Stimulated activated CD8-positive, alpha-beta memory T cell treated with anti-CD3 and anti-CD28 coated beads, Interleukin-15, amount 100 ng/mL, for 24 hours (primary cell): ENCODE measurements around the gene BCAT1.
"Not testable (repeated sequence)": the region's sequence is repeated elsewhere in the genome, so short reads cannot be mapped to it uniquely, and the experiment has no call there.

Source experiments
- DNase-seq: peaks from one replicate; pipeline ENCODE4 v3.0.0-alpha.2; 2020; ENCODE audit warnings: low read depth

Gene BCAT1

GRCh38 chr12:24899503-24900075 is 49.3 kb downstream of the BCAT1 start:
- no peak for DNase-seq

- no peak for DNase-seq
Observed at GRCh38 chr12:24898606-24899005, 50.3 kb downstream of the BCAT1 start.

DNA sequence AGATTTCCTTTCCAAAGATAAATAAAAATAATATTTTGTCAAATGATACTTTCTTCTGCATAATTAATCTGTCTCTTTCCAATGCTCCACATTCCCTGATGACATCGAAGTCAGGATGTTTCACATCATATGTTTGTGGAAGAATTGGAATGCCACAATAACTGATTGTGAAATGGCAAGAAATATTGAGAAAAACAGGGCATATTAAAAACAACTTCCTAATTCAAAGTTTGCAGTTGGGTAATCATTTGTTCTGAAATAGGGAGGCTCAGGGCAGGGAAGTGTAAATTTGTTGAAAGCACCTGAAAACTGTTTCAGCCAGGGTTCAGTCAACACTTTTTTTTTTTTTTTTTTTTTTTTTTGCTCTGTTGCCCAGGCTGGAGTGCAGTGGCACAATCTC is 50.7 kb downstream of the BCAT1 start:
- no peak for DNase-seq

DNA sequence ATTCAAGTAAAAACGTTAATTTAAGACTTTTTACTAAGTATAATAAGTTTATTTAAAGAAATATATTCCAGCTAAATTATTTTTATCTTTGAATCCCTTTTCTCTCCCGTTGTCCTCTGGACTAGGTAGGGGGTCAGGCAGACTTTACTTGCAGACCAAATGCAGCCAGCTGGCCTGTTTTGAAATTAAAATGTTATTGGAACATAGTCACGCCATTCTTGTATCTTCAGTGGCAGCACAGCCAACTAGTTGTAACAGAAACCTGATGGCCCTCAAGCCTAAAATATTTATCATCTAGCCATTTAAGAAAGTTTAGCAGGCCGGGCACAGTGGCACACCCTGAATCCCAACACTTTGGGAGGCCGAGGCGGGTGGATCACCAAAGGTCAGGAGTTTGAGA is 52.7 kb downstream of the BCAT1 start:
- DNase-seq = no peak

DNA sequence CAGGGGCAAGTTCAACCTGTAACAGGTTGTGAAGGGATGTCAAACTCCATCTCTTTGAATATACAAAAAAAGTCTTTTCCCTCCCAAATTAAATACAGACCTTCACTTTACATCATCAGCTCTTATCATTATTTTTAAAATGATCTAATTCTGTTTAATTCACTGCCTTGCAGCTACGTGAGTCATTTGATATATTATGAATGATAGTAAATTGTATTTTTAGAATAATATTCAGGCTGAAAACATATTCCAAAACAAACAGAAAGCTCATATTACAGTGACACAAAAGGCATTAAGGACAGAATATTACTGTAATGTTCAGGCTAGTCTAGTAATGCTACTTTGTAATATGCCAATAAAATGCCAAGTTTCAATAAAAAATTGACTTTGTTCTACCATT is 53.3 kb downstream of the BCAT1 start:
- no peak for DNase-seq

GRCh38 chr12:24894879-24895278 is 54.0 kb downstream of the BCAT1 start:
- DNase-seq = no peak

GRCh38 chr12:24890048-24890803 is 58.7 kb downstream of the BCAT1 start:
- no peak for DNase-seq

DNA sequence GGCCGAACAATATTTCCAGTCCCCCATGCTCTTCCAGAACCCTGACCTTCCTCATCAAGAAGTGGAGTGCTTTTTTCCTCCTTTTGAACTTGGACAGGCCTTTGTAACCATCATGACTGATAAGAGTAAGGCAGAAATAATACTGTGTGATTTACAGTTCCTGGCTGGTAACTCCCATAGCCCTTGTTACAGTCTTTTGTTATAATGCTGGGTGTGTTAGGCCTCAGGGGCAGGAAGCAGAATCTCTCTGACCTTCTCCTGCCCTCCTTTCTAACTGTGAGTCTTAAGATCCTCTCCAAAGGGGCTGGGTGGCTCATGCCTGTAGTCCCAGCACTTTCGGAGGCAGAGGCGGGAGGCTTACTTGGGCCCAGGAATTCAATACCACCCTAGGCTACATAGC is 59.5 kb downstream of the BCAT1 start:
- DNase-seq = no peak

GRCh38 chr12:24888813-24889212 is 60.1 kb downstream of the BCAT1 start:
- no peak for DNase-seq

DNA sequence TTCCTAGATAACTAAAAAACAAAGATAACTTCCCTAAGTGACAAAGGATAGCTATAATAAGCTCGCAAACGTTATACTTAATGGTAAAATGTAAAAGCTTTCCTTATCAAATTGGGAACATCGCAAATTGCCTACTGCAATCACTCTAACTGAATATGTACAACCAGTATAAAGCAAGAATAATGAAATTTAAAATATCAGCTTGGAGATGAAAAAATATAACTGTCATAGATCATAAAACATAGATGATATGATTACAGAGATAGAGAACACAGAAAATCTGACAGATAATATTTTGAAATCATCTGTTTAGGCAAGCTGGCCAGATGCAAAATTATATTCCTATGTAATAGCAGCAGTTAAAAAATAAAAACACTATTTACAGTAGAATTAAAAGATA is 64.0 kb downstream of the BCAT1 start:
- no peak for DNase-seq

DNA sequence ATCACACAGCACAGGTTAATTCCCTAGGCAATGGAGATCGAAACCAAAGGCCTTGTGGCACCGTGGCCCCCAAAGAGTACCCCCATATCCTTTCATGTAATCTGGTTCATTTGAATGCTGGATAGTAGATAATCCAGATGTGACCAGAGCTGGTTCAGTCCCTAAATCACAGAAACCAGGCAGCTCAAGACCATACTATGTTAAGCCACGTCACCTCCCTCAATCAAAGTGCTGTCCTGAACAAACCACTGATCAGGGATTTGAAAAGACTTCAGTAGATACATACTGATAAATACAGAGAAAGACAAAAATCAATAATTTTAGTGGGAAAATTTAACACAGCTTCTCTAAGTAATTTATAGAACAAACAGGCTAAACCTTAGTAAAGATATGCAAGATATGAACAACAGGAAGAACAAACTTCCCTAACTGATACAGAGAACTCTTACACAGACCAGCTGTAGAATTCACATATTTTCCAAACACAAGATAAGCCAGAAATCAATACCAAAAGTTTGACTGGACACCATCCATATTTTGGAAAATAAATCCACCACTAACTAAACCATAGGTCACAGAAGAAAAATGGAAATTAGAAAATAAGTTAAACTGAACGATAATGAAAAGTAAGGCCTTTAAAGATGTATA is 67.1 kb downstream of the BCAT1 start:
- DNase-seq = no peak

DNA sequence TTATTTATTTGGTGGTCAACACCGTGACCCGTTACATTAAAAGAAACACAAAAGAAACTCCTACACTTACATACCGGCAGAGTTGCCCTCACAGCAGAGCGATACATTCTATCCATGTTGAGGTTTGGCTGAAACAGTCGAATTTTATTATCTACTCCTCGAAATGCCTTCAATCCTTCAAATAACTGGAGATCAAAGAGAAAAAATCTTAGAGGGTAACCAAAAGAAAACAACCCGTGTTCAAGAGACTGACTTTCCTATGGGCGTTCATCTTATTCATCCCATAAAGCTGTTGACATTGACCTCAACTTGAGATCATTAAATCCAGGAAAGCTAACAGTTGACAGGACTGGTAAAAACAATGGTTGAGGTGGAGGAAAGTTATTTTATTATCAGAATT is 67.7 kb downstream of the BCAT1 start:
- no peak for DNase-seq

DNA sequence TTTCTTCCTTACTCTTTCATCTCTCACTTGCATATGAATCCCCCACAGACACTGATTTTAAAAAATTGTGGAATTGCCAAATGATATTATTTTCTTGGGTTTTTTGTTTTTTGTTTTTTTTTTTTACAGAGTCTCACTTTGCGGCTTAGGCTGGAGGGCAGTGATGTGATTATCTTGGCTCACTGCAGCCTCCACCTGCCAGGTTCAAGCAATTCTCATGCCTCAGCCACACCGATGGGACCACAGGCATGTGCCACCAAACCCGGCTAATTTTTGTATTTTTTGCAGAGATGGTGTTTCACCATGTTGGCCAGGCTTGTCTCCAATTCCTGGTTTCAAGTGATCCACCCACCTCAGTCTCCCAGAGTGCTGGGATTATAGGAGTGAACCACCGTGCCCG is 68.2 kb downstream of the BCAT1 start:
- no peak for DNase-seq

- no peak for DNase-seq
Observed at GRCh38 chr12:24879644-24880043, 69.3 kb downstream of the BCAT1 start.

GRCh38 chr12:24875014-24875413 is 73.9 kb downstream of the BCAT1 start:
- no peak for DNase-seq

GRCh38 chr12:24872211-24872610 is 76.7 kb downstream of the BCAT1 start:
- no peak for DNase-seq

DNA sequence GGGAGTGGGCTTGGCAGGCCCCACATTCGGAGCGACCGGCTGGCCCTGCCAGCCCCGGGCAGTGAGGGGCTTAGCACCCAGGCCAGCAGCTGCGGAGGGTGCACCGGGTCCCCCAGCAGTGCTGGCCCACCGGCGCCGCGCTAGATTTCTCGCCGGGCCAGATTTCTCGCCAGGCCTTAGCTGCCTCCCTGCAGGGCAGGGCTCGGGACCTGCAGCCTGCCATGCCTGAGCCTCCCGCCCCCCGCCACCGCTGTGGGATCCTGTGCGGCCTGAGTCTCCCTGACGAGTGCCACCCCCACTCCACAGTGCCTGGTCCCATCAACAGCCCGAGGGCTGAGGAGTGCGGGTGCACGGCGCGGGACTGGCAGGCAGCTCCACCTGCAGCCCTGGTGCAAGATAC is 82.8 kb downstream of the BCAT1 start:
- DNase-seq = not testable (repeated sequence)

- DNase-seq = no peak
Observed at GRCh38 chr12:24864796-24865125, 84.1 kb downstream of the BCAT1 start.

DNA sequence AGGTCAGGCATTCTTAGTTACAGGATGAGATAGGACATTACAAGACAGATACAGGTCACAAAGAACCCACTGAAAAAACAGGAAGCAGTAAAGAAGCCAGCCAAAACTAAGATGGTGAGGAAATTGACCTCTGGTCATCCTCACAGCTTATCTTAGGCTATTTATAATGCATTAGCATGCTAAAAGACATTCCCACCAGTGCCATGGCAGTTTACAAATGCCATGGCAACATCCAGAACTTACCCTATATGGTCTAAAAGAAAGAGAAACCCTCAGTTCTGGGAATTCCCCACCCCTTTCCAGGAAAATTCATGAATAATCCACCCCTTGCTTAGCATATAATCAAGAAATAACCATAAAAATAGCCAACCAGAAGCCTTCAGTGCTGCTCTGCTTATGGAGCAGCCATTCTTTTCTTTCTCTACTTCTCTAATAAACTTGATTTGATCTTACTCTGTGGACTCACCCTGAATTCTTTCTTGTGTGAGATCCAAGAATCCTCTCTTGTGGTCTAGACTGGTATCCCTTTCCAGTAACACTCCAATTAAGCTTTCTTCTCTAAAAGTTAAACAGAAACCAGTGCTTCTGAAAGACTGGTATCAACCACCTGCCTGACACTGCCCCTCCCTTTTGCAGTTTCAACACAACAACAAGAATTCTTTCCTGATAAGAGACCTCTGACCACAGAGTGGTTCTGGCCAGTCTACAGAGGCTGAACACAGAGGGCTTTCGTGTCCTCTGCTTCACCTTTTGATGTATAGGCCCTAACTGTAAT is 86.9 kb downstream of the BCAT1 start:
- DNase-seq = no peak

DNA sequence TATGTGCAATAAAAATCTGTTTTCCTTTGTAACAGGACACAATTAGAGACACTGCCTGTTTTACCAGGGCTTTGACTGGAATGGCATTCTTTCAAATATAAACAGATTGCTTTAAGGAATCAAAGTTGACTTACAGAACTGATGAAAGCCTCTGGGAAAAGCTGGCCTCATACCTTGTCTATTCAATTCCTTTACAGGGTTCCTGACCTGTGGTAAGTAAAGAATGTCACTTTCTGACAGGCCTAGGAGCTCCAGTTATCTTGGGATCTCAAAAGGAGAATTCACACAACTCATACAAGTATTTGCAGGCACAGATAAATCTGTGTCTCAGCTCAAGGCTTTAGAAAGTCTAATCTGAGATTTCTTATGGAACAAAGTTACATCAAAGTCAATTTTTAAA is 88.4 kb downstream of the BCAT1 start:
- no peak for DNase-seq

DNA sequence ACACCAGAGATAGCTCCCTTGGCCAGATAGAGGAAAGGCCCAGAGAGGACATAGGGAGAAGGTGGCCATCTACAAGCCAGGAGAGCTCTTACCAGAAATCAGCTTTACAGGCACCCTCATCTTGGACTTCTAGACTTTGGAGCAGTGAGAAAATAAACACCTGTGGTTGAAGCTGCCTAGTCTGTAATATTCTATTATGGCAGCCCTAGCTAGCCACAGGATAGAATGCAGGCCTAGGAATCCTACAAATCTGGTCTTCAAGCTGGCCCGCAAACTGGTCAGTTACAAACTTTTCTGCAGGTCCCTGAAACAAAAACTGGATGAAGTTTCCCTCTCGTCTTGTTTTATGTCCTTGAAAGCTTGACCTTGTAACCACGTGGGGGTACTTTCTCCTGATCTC is 92.4 kb downstream of the BCAT1 start:
- no peak for DNase-seq

DNA sequence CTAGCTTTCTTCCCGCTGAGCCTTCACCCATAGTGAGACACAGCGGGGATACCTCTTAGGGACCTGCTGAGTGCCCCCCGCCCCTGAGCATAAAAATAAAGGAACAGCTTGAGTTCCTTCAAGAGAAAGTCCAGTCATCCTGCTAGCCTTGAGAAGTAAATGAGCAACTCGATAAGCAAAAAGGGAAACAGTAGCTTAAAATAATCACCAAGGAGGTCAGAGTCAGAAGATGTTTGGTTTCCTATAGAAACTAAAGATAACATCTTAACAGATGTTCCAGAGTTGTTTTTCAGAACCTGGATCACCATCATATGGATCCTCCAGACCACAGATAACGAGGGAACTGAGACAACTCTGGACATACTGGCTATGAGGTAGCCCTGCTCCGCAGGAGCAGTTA is 94.0 kb downstream of the BCAT1 start:
- DNase-seq = no peak

GRCh38 chr12:24854017-24854416 is 94.9 kb downstream of the BCAT1 start:
- DNase-seq = no peak
